Ishikawa (cell line): ENCODE measurements around the gene CNIH1.

Source experiments
- CEBPB ChIP-seq: IDR thresholded peaks from 2 replicates; pipeline ENCODE4 v1.6.1; 2012
- CREB1 ChIP-seq: IDR thresholded peaks from 2 replicates; pipeline ENCODE4 v1.6.1; 2012; ENCODE audit warnings: low read depth
- EGR1 ChIP-seq: IDR thresholded peaks from 2 replicates; pipeline ENCODE4 v1.6.1; 2012
- EP300 ChIP-seq: IDR thresholded peaks from 2 replicates; pipeline ENCODE4 v1.6.1; 2012; ENCODE audit warnings: borderline replicate concordance
- FOXM1 ChIP-seq: IDR thresholded peaks from 2 replicates; pipeline ENCODE4 v1.6.1; 2012; ENCODE audit warnings: low read depth, borderline replicate concordance
- MAX ChIP-seq: IDR thresholded peaks from 2 replicates; pipeline ENCODE4 v1.6.1; 2012
- NFIC ChIP-seq: IDR thresholded peaks from 2 replicates; pipeline ENCODE4 v1.6.1; 2012
- RAD21 ChIP-seq: IDR thresholded peaks from 2 replicates; pipeline ENCODE4 v1.6.1; 2012; ENCODE audit warnings: low read depth
- REST ChIP-seq: IDR thresholded peaks from 2 replicates; pipeline ENCODE4 v1.6.1; 2012; ENCODE audit warnings: low read depth, mild to moderate bottlenecking
- TAF1 ChIP-seq: IDR thresholded peaks from 2 replicates; pipeline ENCODE4 v1.6.1; 2012; ENCODE audit warnings: low read depth, mild to moderate bottlenecking
- TCF12 ChIP-seq: IDR thresholded peaks from 2 replicates; pipeline ENCODE4 v1.6.1; 2012; ENCODE audit warnings: low read depth
- TEAD4 ChIP-seq: IDR thresholded peaks from 2 replicates; pipeline ENCODE4 v1.6.1; 2012
- USF1 ChIP-seq: IDR thresholded peaks from 2 replicates; pipeline ENCODE4 v1.6.1; 2012
- YY1 ChIP-seq: IDR thresholded peaks from 2 replicates; pipeline ENCODE4 v1.6.1; 2012; ENCODE audit warnings: low read depth
- ZBTB7A ChIP-seq: IDR thresholded peaks from 2 replicates; pipeline ENCODE4 v1.6.1; 2012; ENCODE audit warnings: low read depth

The CNIH1 gene

GRCh38 chr14:54489318-54489683 lies 48.1 kb upstream of the CNIH1 start:
- TF ChIP-seq TEAD4 = peak; percentile 46
- TF ChIP-seq NFIC = no peak

GRCh38 chr14:54488646-54489317 lies 47.6 kb upstream of the CNIH1 start, which contains the start of gene GMFB:
Gene GMFB, minus strand, starts transcription at chr14:54488980. Its CDS starts 53 bp downstream, at chr14:54488927.
- peak; percentile 57 for TF ChIP-seq EP300
- no peak for TF ChIP-seq CEBPB
- peak; percentile 81; the same call in 1 of the 2 replicates for TF ChIP-seq MAX
- peak; percentile 31; the same call in 1 of the 2 replicates for TF ChIP-seq EGR1
- TF ChIP-seq ZBTB7A = 0 out of 2 replicates have a peak, but pooled peaks have one; percentile 59
- TF ChIP-seq USF1 = peak; percentile 98
- peak; percentile 34; the same call in 1 of the 2 replicates for TF ChIP-seq TCF12
- TF ChIP-seq YY1 = peak; percentile 77
- TF ChIP-seq REST = no peak; the same call in 1 of the 2 replicates
- TF ChIP-seq FOXM1 = no peak
- 0 out of 2 replicates have a peak, but pooled peaks have one; percentile 3 for TF ChIP-seq TEAD4
- no peak for TF ChIP-seq RAD21
- no peak for TF ChIP-seq CREB1
- peak; percentile 61 for TF ChIP-seq TAF1
- no peak for TF ChIP-seq NFIC

GRCh38 chr14:54488318-54488645 lies 47.1 kb upstream of the CNIH1 start:
- TF ChIP-seq EP300 (no peak), TCF12 (no peak), TEAD4 (0 out of 2 replicates have a peak, but pooled peaks have one; percentile 0)

GRCh38 chr14:54487771-54488170 lies 46.6 kb upstream of the CNIH1 start:
- TF ChIP-seq EGR1 (no peak), RAD21 (no peak), FOXM1 (no peak), TAF1 (no peak)

GRCh38 chr14:54486685-54487084 lies 45.5 kb upstream of the CNIH1 start:
- TF ChIP-seq CREB1 = no peak
- no peak for TF ChIP-seq CEBPB
- no peak for TF ChIP-seq TEAD4
- no peak for TF ChIP-seq EGR1
- no peak for TF ChIP-seq TAF1
- no peak for TF ChIP-seq REST
- TF ChIP-seq FOXM1 = no peak
- no peak for TF ChIP-seq YY1
- no peak for TF ChIP-seq ZBTB7A
- no peak for TF ChIP-seq TCF12
- no peak for TF ChIP-seq MAX
- TF ChIP-seq RAD21 = no peak
- TF ChIP-seq EP300 = no peak
- no peak for TF ChIP-seq NFIC
- no peak for TF ChIP-seq USF1

GRCh38 chr14:54483846-54484245 lies 42.7 kb upstream of the CNIH1 start:
- TF ChIP-seq MAX = no peak
- no peak for TF ChIP-seq USF1
- no peak for TF ChIP-seq CEBPB
- TF ChIP-seq TCF12 = no peak
- TF ChIP-seq NFIC = no peak
- no peak for TF ChIP-seq RAD21
- TF ChIP-seq EP300 = no peak
- no peak for TF ChIP-seq CREB1
